OCI-LY3 (cell line): ENCODE data around the gene AREL1.

Experiments used
- EZH2phosphoT487 ChIP-seq: fragments of 200-600 bp; shearing (Covaris generic); IDR thresholded peaks from 2 replicates; pipeline ENCODE4 v1.6.1; 2018; ENCODE audit warnings: antibody characterized with exemption, mixed run types, low read depth
- TF ChIP-seq, protein P1 (sequence below): fragments of 200-600, 300-600 bp; sonication (generic); IDR thresholded peaks from 2 replicates; pipeline ENCODE4 v1.5.1; 2014; ENCODE audit warnings: antibody characterized with exemption, low read length, low read depth

GRCh38 chr14:74697011-74697410, 15.9 kb downstream of the AREL1 start:
- TF ChIP-seq, protein P1, sequence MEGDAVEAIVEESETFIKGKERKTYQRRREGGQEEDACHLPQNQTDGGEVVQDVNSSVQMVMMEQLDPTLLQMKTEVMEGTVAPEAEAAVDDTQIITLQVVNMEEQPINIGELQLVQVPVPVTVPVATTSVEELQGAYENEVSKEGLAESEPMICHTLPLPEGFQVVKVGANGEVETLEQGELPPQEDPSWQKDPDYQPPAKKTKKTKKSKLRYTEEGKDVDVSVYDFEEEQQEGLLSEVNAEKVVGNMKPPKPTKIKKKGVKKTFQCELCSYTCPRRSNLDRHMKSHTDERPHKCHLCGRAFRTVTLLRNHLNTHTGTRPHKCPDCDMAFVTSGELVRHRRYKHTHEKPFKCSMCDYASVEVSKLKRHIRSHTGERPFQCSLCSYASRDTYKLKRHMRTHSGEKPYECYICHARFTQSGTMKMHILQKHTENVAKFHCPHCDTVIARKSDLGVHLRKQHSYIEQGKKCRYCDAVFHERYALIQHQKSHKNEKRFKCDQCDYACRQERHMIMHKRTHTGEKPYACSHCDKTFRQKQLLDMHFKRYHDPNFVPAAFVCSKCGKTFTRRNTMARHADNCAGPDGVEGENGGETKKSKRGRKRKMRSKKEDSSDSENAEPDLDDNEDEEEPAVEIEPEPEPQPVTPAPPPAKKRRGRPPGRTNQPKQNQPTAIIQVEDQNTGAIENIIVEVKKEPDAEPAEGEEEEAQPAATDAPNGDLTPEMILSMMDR, result no peak
- no peak for TF ChIP-seq EZH2phosphoT487
